Mesenchymal stem cell (in vitro differentiated cells and primary cell): ENCODE measurements around the gene SHD.

ENCODE experiments used
- DNase-seq: peaks from one replicate; pipeline ENCODE4 v3.0.0-alpha.2; 2013
- H2AFZ ChIP-seq: one replicate; pipeline ENCODE4 v1.6.1; 2013; ENCODE audit warnings: low read depth, mild to moderate bottlenecking, control low read depth, inconsistent platforms, low read length, moderate library complexity
- H2AK5ac ChIP-seq: 2 replicates; pipeline ENCODE4 v1.6.1; 2013; ENCODE audit warnings: low read length, moderate library complexity, mild to moderate bottlenecking, inconsistent platforms; ENCODE audit not compliant: severe bottlenecking
- H2BK120ac ChIP-seq: one replicate; pipeline ENCODE4 v1.6.1; 2013; ENCODE audit warnings: low read depth, mild to moderate bottlenecking, inconsistent platforms, low read length, moderate library complexity
- H2BK12ac ChIP-seq, 2 experiments: one replicate each; pipeline ENCODE4 v1.6.1; 2013; ENCODE audit warnings: inconsistent platforms in 2 of 2, low read length in 2 of 2, mild to moderate bottlenecking in 2 of 2, moderate library complexity in 2 of 2, control low read depth in 1 of 2
- H2BK15ac ChIP-seq: one replicate; pipeline ENCODE4 v1.6.1; 2013; ENCODE audit warnings: mild to moderate bottlenecking, low read depth, inconsistent platforms; ENCODE audit not compliant: poor library complexity, severe bottlenecking
- H2BK5ac ChIP-seq: 2 replicates; pipeline ENCODE4 v1.6.1; 2013; ENCODE audit warnings: low read depth, mild to moderate bottlenecking, low read length, control low read depth, inconsistent platforms; ENCODE audit not compliant: poor library complexity, severe bottlenecking
- H3K14ac ChIP-seq, 2 experiments: one replicate each; pipeline ENCODE4 v1.6.1; 2013; ENCODE audit warnings: inconsistent platforms in 2 of 2, low read length in 2 of 2, control low read depth in 1 of 2, mild to moderate bottlenecking in 1 of 2, moderate library complexity in 1 of 2
- H3K18ac ChIP-seq, 2 experiments: one replicate each; pipeline ENCODE4 v1.6.1; 2013; ENCODE audit warnings: inconsistent platforms in 2 of 2, low read length in 2 of 2, control low read depth in 1 of 2, low read depth in 1 of 2, mild to moderate bottlenecking in 1 of 2
- H3K23ac ChIP-seq, 2 experiments: one replicate each; pipeline ENCODE4 v1.6.1; 2013; ENCODE audit warnings: inconsistent platforms in 2 of 2, low read length in 2 of 2, mild to moderate bottlenecking in 2 of 2, moderate library complexity in 2 of 2, control low read depth in 1 of 2
- H3K27ac ChIP-seq: 2 replicates; pipeline ENCODE4 v1.5.1; 2013; ENCODE audit warnings: mild to moderate bottlenecking, moderate library complexity, low read length, control low read depth, inconsistent platforms; ENCODE audit not compliant: poor library complexity, severe bottlenecking
- H3K27me3 ChIP-seq, 2 experiments: 2 replicates each; pipeline versions ENCODE4 v1.6.1 to v1.7.0; 2013; ENCODE audit warnings: low read length in 2 of 2, mild to moderate bottlenecking in 2 of 2, moderate library complexity in 2 of 2, control low read depth in 1 of 2, inconsistent platforms in 1 of 2; ENCODE audit not compliant: control insufficient read depth in 1 of 2, insufficient read depth in 1 of 2
- H3K36me3 ChIP-seq, 2 experiments: 2 replicates each; pipeline versions ENCODE4 v1.6.1 to v1.7.0; 2013; ENCODE audit warnings: low read length in 2 of 2, control low read depth in 1 of 2, inconsistent platforms in 1 of 2, low read depth in 1 of 2, mild to moderate bottlenecking in 1 of 2; ENCODE audit not compliant: insufficient read depth in 2 of 2, control insufficient read depth in 1 of 2
- H3K4ac ChIP-seq, 2 experiments: one replicate each; pipeline ENCODE4 v1.6.1; 2013; ENCODE audit warnings: inconsistent platforms in 2 of 2, low read length in 2 of 2, mild to moderate bottlenecking in 2 of 2, moderate library complexity in 2 of 2, control low read depth in 1 of 2, low read depth in 1 of 2
- H3K4me1 ChIP-seq: 2 replicates; pipeline ENCODE4 v1.6.1; 2013; ENCODE audit warnings: low read depth, low read length, control low read depth; ENCODE audit not compliant: control insufficient read depth, insufficient read depth
- H3K4me2 ChIP-seq: 2 replicates; pipeline ENCODE4 v1.6.1; 2013; ENCODE audit warnings: low read length, mild to moderate bottlenecking, inconsistent platforms; ENCODE audit not compliant: poor library complexity, severe bottlenecking
- H3K4me3 ChIP-seq, 2 experiments: 2 replicates each; pipeline versions ENCODE4 v1.5.1 to v1.7.0; 2013; ENCODE audit warnings: low read length in 2 of 2, mild to moderate bottlenecking in 2 of 2, control low read depth in 1 of 2, low read depth in 1 of 2; ENCODE audit not compliant: insufficient read depth in 1 of 2
- H3K79me1 ChIP-seq: replicated peaks from 2 replicates; pipeline ENCODE4 v1.6.1; 2013; ENCODE audit warnings: mild to moderate bottlenecking, control low read depth, low read length, inconsistent platforms; ENCODE audit not compliant: poor library complexity, severe bottlenecking
- H3K9ac ChIP-seq: 2 replicates; pipeline ENCODE4 v1.7.0; 2013; ENCODE audit warnings: mild to moderate bottlenecking, low read length, moderate library complexity
- H3K9me3 ChIP-seq: 2 replicates; pipeline ENCODE4 v1.7.0; 2013; ENCODE audit warnings: mild to moderate bottlenecking, low read length; ENCODE audit not compliant: control insufficient read depth
- H4K8ac ChIP-seq: one replicate; pipeline ENCODE4 v1.6.1; 2013; ENCODE audit warnings: inconsistent platforms, mild to moderate bottlenecking, low read length, moderate library complexity
- H4K91ac ChIP-seq: one replicate; pipeline ENCODE4 v1.6.1; 2013; ENCODE audit warnings: mild to moderate bottlenecking, low read length, inconsistent platforms
- WGBS: methylation state at CpG from one replicate; pipeline ENCODE4 v1.1.7; 2013; ENCODE audit warnings: mixed read lengths; 5-methylcytosine and 5-hydroxymethylcytosine counted together

Gene SHD

GRCh38 chr19:4329858-4330257 lies 50.8 kb downstream of the SHD start:
- Histone ChIP-seq H3K23ac (no peak overlapping the region), H3K4me2 (no peak overlapping the region), H2AFZ (no peak overlapping the region), H3K4ac (no peak overlapping the region), H2BK15ac (no peak overlapping the region), H3K18ac (no peak overlapping the region), H3K79me1 (no peaks in the 10 kb centered on the region), H3K27ac (no peak overlapping the region), H4K91ac (peak overlapping the region; percentile 35), H3K27me3 (peaks cover 8 to 30% of the 10 kb centered on the region in 2 experiments), H2BK5ac (no peak overlapping the region), H2BK120ac (no peak overlapping the region), H3K9me3 (no peaks in the 10 kb centered on the region), H3K4me1 (peaks cover 20% of the 10 kb centered on the region), H3K14ac (no peak overlapping the region), H4K8ac (no peak overlapping the region), H3K36me3 (peaks cover 0 to 30% of the 10 kb centered on the region in 2 experiments), H2BK12ac (no peak overlapping the region), H2AK5ac (no peak overlapping the region), H3K4me3 (no peak overlapping the region), H3K9ac (no peak overlapping the region)
- WGBS, result 96% methylated on average over 19 of the region's 19 CpGs
- DNase-seq, result no peak

DNA sequence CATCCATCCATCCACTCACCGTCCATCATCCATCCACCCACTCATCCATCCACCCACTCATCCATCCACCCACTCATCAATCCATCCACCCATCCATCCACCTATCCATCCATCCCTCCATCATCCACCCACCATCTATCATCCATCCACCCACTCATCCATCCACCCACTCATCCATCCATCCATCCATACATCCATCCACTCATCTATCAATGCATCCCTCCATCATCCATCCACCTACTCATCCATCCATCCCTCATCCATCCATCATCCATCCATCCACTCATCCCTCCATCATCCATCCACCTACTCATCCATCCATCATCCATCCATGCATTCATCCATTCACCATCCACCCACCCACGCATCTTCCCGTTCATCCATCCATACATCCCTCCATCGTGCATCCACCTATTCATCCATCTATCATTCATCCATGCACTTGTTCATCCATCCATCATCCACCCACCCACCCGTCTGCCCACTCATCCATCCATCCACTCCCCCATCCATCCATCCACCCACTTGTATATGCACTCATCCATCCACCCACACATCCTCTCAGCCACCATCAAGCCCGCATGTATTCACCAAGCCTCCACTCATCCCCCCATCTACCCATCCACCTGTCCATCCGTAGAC lies 56.0 kb downstream of the SHD start:
- Histone ChIP-seq H3K27me3 (no peaks in the 10 kb centered on the region), H4K91ac (no peak overlapping the region), H3K4ac (no peak overlapping the region), H2BK120ac (no peak overlapping the region), H3K36me3 (peaks cover 0 to 14% of the 10 kb centered on the region in 2 experiments), H2BK5ac (no peak overlapping the region), H2AFZ (no peak overlapping the region), H3K23ac (no peak overlapping the region), H3K9me3 (no peaks in the 10 kb centered on the region), H3K27ac (no peak overlapping the region), H3K9ac (no peak overlapping the region), H3K18ac (no peak overlapping the region), H3K79me1 (peaks cover 4% of the 10 kb centered on the region), H3K14ac (no peak overlapping the region), H2AK5ac (no peak overlapping the region), H3K4me2 (no peak overlapping the region), H2BK15ac (no peak overlapping the region), H3K4me3 (no peak overlapping the region), H4K8ac (no peak overlapping the region), H3K4me1 (peaks cover 11% of the 10 kb centered on the region), H2BK12ac (no peak overlapping the region)
- no peak for DNase-seq
- 90% methylated on average over 7 of the region's 7 CpGs for WGBS

GRCh38 chr19:4337906-4338440 lies 58.9 kb downstream of the SHD start:
- Histone ChIP-seq H2AFZ (peak overlapping the region; percentile 60), H2BK15ac (peak overlapping the region; percentile 63), H3K4me3 (peak overlapping the region; percentile 57 to 81), H3K4me1 (peaks cover 16% of the 10 kb centered on the region), H4K8ac (peak overlapping the region; percentile 91), H2BK5ac (no peak overlapping the region), H3K9me3 (no peaks in the 10 kb centered on the region), H4K91ac (peak overlapping the region; percentile 72), H3K18ac (peak overlapping the region in 1 of 2 experiments; percentile 28), H3K9ac (peak overlapping the region; percentile 71), H3K36me3 (peaks cover 0 to 7% of the 10 kb centered on the region in 2 experiments), H3K4ac (no peak overlapping the region), H3K27ac (peak overlapping the region; percentile 30), H3K27me3 (no peaks in the 10 kb centered on the region), H2AK5ac (no peak overlapping the region), H3K14ac (peak overlapping the region in 1 of 2 experiments; percentile 35), H2BK120ac (peak overlapping the region; percentile 62), H3K79me1 (peaks cover 6% of the 10 kb centered on the region), H3K23ac (no peak overlapping the region), H2BK12ac (no peak overlapping the region), H3K4me2 (peak overlapping the region; percentile 84)
- WGBS, result 41% methylated on average over 12 of the region's 14 CpGs
- peak; percentile 39 for DNase-seq

GRCh38 chr19:4338441-4339355 lies 59.6 kb downstream of the SHD start, which contains the start of gene STAP2:
Gene STAP2 (minus strand): TSS chr19:4338827. CDS start chr19:4338753, 74 bp downstream.
- H3K27me3 ChIP-seq, result no peaks in the 10 kb centered on the region
- peak within 1 kb of the TSS; percentile 60 for H2AFZ ChIP-seq
- peak within 1 kb of the TSS; percentile 57 to 81 for H3K4me3 ChIP-seq
- H4K91ac ChIP-seq, result peak within 1 kb of the TSS; percentile 72
- peak within 1 kb of the TSS; percentile 37 for H2BK5ac ChIP-seq
- peak; percentile 31 for DNase-seq
- peak within 1 kb of the TSS; percentile 71 for H3K9ac ChIP-seq
- peak within 1 kb of the TSS; percentile 91 for H4K8ac ChIP-seq
- H3K23ac ChIP-seq, result no peak within 1 kb of the TSS
- peaks cover 16% of the 10 kb centered on the region for H3K4me1 ChIP-seq
- H3K36me3 ChIP-seq, result peaks cover 0 to 3% of the 10 kb centered on the region in 2 experiments
- H2BK15ac ChIP-seq, result peak within 1 kb of the TSS; percentile 63
- H3K79me1 ChIP-seq, result peaks cover 6% of the 10 kb centered on the region
- peak within 1 kb of the TSS; percentile 84 for H3K4me2 ChIP-seq
- H2BK120ac ChIP-seq, result peak within 1 kb of the TSS; percentile 62
- H3K27ac ChIP-seq, result peak within 1 kb of the TSS; percentile 30
- H2AK5ac ChIP-seq, result no peak within 1 kb of the TSS
- H2BK12ac ChIP-seq, result peak within 1 kb of the TSS in 1 of 2 experiments; percentile 10
- 57% methylated on average over 26 of the region's 27 CpGs for WGBS
- H3K14ac ChIP-seq, result peak within 1 kb of the TSS in 1 of 2 experiments; percentile 35
- no peaks in the 10 kb centered on the region for H3K9me3 ChIP-seq
- H3K18ac ChIP-seq, result peak within 1 kb of the TSS; percentile 28 to 35
- H3K4ac ChIP-seq, result peak within 1 kb of the TSS; percentile 29 to 54
